Urothelium cell line (cell line): ENCODE data around the gene ZNRF1.
A peak's percentile ranks its signal among the peaks of the same experiment; 100 is the strongest.

Experiments used
- DNase-seq: peaks from one replicate; pipeline ENCODE4 v3.0.0; 2011; ENCODE audit warnings: low spot score, mixed read lengths
- FAIRE-seq: peaks from 2 replicates; lab custom pipeline; 2011; peaks lifted over from hg19 to GRCh38; lab: Jason Lieb, UNC

Gene ZNRF1

DNA sequence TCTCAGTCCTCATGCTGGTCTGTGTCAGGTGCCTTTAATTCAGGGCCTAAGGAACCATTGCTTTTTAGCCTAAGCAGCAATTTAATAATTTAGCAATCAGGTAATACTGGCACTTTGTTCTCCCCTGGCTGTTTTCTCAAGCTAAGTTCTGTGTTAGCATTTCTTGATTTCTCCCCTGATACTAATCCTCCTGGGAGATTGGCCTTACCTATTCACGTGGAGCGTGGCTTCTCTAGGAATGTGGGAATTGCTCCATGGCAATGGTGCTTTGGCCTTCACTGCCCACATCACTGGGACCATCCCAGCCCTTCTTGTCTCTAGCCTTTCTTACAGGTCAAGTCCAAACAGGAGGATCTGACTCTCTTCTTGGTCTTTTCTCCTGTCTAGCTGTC lies 55.7 kb downstream of the ZNRF1 start:
- no peak for DNase-seq
- no peak for FAIRE-seq

DNA sequence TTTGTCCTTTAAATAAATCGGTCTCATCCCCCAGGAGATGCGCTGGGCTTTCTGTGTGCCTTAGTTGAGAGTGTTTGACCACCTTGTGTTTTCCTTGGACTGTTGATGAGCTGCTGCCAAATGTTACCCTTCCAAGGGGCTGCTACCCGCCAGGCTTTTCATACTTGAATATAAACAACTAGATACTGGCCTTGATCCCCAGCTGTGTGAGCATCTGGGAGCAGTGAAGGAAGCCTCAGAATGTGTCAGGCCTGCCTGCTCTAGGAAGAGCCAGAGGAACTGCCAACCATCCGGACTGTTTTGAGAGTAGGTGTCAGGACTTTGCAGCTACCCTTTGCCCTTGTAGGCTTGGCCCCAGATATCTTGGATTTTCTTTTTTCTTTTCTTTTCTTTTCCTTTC lies 60.0 kb downstream of the ZNRF1 start:
- no peak for FAIRE-seq

DNA sequence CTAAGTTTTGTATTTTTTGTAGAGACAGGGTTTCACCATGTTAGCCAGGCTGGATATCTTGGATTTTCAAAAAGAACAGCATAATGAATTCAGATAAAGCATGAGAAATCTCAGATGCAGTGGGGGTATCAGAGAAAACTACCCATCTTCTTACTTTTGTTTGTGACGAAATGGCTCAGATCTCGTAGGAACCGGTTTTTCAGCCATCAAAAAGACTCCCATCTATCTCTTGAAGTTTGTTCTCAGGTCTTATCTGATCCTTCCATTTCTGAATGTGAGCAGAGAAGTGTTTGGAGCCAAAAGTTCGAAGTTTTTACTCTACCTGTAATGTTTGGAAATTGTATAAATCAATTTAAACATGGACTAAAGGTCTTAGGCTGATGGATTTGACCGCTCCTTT lies 60.6 kb downstream of the ZNRF1 start:
- DNase-seq = no peak
- no peak for FAIRE-seq

More for the DNA sequence above, 60.0 kb downstream of the ZNRF1 start:
- no peak for DNase-seq

DNA sequence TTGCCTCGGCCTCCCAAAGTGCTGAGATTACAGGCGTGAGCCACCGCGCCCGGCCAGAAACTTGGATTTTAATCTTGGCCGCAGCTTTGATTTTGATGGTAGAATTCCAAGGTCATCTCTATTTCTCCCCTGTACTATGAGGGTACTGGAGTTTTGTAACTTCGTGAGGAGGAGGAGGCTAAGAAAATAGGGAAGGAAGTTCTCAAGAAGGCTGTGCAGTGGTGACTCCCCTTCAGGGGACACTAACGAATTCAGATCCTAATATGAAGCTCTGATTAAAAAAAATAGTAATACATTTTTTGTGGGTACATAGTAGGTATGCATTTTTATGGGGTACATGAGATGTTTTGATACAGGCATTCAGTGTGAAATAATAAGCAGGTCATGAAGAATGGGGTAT lies 61.9 kb downstream of the ZNRF1 start:
- DNase-seq = no peak
- no peak for FAIRE-seq

DNA sequence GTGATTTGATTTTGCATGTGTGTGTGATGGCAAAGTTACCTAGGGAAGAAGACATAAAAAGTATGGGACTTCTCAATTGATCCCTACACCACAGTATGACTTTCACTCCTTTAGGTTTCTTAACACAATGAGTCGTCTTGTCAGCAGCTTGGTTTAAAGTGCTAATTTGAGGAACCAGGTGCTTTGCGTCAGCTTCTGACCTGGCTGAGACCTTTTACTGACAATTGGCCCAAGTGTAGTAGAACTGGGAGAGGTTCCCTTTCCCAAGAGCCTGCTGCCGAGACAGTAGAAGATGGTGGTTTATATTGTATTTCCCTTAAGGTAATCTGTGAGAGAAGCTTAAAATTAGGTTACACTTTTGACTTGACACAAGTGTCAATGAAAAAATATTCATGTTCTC lies 62.8 kb downstream of the ZNRF1 start:
- DNase-seq (no peak), FAIRE-seq (no peak)

DNA sequence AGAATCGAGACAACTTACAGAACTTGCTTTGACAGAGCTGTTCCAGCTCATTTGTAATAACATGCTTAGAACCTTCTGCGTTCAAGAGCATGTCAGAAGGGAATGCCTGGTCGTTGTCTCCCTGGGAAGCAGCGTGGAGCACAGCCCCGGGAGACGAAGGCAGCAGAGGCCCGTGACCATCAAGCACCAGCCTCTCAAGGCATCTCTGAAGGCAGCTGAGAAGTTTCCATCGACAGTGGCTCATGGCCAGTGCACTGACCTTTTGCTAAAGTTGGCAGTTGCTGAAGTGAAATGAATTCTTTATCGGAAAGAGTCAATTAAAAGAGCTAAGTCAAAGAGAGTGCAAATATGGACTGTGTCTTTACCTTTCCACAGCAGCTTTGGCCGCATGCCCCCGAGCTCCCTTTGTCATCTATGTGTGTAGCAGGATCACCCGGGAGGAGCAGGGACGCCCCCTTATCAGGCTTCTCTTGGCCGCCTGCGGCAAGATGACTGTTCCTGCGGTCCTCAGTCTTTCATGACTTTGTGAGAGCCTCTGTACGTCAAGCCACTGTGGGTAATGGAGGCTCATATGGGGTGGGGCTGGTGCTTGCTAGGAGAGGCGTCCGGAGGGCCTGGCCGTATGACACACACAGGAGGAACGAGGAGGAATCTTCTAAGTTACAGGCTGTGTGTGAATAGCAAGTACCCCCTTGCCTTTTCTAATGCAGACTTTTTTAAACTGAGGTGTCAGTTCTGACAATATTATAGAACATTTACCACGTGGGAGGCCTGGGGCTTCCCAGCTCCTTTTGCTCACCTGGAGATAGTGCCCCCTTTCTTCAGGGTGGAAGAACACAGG lies 63.5 kb downstream of the ZNRF1 start:
- FAIRE-seq = no peak
- no peak for DNase-seq

DNA sequence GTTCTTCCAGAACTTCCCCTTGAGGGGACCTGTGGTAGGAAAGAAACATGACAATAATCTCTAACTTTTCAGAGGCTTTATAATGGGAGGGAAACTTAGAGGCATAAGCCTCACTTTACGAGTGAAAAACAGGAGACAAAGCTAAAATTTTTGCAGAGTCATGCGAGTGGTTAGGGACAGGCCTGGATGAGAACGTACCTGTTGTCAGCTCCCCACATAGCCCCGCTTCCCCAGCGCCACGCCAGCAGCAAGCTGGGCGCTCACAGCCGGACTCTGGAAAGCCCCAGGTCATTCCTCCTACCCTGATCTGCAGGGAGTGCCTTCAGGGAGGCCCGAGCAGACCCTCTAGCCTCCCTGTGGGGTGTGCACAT lies 64.1 kb downstream of the ZNRF1 start:
- DNase-seq = no peak
- no peak for FAIRE-seq

DNA sequence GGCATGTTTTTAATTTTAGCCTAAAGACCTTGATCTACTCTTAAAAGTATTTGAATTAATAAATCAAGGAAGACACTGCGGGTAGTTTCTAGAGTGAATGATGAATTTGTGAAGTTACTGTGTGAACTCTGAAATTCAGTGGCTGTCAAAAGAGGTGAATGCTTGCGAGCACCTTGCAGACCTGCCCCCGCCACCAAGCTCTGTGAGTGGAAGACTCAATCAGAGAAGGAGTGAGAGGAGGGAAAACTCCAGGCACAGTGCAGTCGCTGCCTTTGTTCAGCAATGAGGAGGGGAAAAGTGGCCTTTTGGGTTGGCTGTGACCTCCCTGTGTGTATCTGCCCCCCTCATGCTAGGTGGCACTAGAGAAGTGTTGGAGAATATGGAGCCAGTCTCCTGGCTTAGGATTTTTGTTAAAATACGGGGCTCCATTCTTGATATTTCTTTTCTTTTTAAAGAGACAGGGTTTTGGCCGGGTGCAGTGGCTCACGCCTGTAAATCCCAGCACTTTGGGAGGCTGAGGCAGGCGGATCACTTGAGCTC lies 64.8 kb downstream of the ZNRF1 start:
- FAIRE-seq (no peak), DNase-seq (no peak)

DNA sequence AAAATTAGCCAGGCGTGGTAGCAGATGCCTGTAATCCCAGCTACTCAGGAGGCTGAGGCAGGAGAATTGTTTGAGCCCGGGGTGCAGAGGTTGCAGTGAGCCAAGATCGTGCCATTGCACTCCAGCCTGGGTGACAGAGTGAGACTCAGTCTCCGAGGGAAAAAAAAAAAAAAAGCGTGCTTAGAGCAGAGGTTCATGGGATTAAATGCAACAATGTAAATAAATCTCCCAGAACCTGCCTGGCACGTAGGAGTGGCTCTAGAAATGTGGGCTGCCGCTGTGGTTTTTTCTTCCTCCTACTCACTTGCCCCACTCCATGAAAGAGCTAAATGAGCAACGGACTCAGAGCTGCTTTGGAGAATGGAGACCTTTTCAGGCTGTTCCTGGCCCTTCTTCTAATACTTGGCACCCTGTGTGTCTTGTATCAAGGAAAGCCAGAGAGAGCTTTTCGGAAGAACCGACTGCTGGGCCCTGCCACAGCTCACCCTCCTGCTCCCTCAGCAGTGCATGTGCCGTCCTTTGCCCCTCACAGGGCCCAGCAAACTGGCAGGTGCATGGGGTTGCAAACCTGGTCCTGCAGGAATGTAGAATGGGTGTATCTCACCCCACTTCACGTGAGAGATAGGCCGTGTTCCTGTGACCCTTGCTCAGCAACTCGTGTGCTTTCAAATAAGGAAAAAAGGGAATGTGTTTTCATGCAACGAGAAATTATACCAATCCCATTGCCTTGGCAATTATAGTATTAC lies 65.8 kb downstream of the ZNRF1 start:
- FAIRE-seq (no peak), DNase-seq (peak; percentile 17)

DNA sequence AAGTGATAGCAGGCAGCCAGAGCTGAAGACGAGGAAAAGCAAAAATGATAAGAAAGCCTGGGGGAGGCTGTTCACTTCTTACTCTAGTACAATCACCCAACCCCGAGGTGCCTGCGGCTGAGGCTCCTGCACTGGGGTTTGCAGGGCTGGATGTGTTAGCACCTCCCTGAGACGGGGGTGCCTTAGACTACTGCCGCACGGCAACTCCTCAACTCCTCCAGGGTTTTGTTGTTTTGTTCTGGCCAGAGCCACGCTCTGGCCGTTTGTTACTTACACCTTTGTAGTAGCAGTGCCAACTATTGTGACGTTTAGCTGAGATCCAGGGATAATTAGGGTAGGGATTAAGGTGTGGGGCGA lies 66.3 kb downstream of the ZNRF1 start:
- DNase-seq = no peak
- no peak for FAIRE-seq

DNA sequence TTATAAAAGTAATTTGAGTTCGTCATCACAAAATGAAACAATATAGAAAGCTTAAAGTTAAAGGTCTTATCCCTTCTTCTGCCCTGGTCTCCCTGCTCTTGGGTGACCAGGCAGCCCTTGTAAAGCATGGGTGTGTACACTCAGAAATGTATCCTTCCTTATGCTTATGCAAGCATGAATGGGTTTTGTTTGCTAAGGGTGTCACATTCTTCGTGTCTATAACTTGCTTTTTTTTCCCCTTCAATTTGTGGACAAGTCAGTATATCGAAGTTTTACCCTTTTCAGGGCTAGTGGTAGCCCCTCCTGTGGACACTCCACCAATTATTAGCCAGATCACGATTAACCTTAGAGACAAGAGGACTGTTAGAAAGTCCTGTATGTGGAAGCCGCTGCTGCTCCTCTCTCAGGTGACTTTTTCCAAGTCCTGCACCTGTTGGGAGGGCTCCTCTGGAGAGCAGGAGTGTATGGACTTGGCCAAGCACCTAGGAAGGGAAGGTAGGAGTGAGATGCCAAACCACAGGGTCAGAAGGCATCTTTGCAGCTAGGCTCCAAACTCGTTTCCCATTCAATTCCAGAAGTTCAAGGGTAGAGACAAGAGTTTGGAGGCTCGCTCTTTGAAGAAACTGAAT lies 66.8 kb downstream of the ZNRF1 start:
- DNase-seq (no peak), FAIRE-seq (no peak)

DNA sequence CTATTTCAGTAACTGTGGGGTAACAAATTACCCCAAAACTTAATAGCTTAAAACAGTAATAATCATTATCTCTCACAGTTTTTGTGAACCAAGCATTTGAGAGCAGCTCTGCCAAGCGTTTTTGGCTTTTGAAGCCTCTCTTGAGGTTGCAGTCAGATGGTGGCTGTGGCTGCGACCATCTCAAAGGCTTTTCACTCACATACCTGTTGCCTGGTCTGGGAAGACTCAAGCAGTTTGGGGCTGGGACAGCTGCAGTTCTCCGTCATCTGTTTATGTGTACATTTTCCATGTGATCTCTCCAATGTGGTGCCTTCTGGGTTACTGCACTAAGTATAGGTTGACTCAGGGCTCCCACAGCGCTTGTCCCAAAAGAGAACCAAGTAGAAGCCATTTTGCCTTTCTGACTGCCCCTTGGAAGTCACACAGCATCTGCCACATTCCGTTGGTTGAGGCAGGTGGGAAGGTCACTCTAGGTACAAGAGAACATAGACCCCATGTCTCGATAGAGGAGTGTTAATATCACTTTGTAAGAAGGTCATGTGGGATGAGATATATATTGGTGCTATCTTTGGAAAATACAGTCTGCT lies 68.1 kb downstream of the ZNRF1 start:
- no peak for FAIRE-seq
- no peak for DNase-seq

DNA sequence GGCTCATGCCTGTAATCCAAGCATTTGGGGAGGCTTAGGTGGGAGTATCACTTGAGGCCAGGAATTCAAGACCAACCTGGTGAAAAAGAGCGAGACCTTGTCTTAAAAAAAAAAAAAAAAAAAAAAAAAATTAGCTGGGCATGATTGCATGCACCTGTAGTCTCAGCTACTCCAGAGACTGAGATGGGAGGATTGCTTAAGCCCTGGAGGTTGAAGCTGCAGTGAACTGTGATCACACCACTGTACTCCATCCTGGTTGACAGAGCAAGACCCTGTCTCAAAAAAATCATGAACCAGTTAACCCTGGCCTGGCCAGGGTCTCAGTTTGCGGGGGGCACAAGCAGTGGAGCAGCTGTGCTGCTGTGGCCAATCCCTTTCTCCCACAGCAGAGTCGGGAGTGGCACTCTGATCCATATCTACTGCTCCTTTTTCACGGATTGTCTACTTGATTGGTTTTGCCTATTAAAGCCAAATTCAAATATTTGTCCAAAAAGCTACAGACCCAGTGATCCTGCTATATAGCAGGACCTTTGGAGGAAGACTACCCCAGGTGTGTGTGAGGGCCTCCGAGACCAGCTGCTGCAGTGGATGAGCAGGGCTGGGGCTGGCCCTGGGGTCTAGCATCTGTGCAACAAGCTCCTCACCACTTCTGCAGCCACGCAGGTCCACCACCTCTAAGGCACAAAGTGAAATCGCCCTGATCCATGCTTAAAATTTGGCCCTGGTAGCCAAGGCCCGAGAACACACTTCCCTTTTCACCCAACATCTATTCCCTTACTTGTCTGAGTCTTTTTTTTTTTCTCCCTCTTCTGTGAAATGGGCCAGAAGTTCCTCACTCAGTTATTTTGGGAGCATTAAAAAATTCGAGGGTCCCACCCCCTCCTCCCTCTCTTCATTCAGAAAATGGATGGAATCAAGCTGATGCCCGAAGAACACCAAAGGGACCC lies 69.5 kb downstream of the ZNRF1 start:
- DNase-seq (no peak), FAIRE-seq (no peak)

DNA sequence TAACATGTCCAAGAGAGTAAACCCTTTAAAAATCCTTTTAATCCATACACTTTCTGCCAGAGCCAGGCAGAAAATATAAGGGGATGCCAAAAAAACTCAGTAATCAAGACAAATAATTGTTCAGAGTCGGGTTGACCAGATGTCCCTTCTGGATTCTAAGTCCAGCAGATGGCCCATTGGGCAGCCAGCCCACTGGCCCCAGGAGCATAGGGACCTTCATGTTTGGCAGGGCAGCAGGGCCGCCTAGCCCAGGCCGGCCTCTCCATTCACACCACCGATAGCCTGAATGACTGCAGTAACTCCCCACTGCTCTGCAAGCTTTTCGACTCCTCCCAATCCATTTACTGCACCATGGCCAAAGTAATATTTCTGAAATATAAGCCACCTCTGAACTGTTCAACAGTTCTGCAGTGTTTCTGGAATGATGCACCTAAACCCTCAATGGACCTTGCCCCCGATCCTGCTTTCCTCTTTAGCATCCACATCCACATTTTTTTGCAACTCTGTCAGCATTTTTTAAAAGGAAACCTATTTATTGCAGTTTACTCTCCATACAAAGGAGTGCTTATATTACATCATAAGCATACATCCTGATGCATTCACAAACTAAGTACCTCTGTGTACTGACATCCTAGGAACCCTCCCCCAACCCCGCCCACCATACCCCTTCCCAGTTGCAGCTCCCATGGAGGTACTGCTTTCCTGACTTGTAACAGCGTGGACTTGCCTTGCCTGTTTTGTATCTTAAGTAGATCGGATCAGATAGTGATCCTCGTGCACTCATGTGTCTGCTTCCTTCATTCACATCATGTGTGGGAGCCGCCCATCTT lies 71.4 kb downstream of the ZNRF1 start:
- FAIRE-seq (no peak), DNase-seq (no peak)

DNA sequence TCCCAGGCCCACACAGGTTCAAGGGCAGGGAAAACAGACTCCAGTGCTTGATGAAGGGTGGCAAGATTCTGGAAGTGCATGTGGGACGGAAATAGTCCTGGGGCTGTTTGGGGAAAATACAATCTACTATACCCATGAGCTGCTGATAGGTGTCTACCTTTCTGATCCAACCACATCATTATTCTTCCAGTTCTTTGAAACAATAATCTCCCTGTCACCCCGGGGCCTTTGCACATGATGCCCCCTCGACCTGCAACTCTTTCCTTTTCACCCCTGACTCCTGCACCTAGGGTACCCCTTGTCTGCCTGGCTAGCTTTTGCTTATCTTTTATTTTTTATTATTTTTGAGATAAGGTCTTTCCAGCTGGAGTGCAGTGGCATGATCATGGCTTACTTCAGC lies 72.8 kb downstream of the ZNRF1 start:
- DNase-seq (no peak), FAIRE-seq (no peak)

DNA sequence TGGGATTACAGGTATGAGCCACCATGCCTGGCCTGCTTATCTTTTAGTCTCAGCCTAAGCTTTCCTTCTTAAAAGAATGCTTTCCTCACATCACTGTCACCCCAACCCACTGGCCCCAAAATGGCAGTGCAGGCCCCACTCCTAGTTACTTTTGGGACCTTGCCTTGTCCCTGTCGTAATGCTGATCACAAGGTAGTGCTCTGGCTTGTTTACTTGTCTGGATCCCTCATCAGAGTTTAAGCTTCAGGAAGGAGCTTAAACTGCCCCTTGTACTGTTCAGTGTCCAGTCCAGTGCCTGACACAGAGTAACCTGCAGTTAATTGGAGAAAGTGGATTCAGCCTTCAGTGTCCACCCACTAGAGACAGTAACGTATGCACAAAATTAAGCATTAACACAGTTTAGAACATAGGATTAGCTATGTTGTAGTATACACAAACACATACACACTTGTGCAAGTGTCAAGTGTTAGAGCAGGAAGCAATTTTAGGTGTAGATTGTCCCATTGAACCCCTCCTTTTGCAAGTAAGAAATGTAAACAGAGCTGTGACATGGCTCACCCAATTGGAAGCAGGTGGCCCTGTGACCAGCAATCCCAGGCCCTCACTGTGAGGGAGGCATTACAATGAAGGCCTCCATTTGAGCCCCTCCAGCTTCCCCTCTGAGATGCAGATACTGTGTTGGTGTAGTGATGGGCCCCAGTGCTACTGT lies 73.6 kb downstream of the ZNRF1 start:
- DNase-seq (no peak), FAIRE-seq (no peak)

DNA sequence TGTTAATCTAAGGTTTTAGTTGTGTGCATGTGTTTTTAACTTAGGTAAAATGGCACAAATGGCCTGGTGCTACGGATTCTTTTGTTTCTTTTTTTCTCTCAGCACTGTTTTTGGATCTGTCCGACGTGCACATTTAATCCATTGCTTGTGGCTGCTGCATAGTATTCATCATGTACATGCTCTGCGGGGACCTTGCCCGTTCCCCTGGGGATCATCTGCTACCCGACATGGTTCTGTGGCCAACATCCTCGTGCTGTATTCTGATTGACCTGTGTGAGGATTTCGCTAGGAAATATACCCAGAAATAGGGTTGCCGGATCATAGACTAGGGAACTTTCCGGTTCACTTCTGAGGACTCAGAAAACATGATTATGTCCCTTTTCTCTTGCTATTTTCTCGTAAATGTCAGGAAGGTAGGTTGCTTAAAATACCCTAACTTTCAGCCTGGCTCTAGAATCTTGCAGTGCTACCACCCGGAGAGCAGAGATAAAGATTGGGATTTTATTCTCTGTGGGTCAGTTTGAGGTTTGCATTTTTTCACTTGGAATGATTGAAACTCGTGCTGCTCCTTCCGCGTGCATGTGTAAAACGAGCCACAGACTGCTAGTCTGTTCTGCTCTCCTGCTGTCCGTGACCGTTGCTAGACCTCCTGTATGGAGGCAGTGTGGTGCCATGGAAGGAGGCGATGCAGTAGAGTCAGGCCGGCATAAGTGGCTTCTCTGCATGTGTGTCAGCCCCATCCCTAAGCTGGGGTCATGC lies 74.9 kb downstream of the ZNRF1 start:
- FAIRE-seq = no peak

DNA sequence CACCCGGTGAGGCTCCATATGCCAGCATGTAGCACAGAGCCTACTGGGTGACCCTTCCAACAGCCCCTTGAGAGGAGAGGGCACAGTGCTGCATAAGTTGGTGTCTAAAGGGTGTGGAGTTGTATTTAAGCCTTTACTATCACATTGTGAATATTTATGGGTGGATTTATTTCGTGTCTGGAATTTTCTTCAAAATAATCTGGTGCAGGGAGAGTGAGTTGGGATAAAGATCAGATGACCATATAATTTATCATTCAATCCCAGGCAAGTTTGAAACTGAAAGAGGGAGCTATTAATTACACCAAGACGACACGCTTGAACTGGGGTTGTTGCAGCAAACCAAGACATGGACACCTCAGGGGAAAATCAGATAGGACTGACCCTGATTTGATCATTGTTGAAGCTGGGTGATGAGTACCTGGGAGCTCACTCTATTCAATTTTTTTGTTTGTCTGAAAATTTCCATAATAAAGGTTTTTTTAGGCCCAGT lies 75.5 kb downstream of the ZNRF1 start:
- DNase-seq = no peak
- FAIRE-seq = no peak

More for the DNA sequence above, 74.9 kb downstream of the ZNRF1 start:
- DNase-seq = no peak
